GM21360 (cell line): ENCODE measurements around the gene SMAD7.

Source experiments
- ATAC-seq: cut with Tn5 transposase; IDR thresholded peaks from one replicate; pipeline ENCODE4 v1.9.1; 2021; ENCODE audit warnings: mild to moderate bottlenecking, moderate library complexity; ENCODE audit not compliant: unreplicated experiment

The SMAD7 gene

GRCh38 chr18:48946329-48946835 lies 4.4 kb downstream of the SMAD7 start:
- ATAC-seq = no peak

GRCh38 chr18:48945953-48946217 lies 4.9 kb downstream of the SMAD7 start:
- no peak for ATAC-seq

DNA sequence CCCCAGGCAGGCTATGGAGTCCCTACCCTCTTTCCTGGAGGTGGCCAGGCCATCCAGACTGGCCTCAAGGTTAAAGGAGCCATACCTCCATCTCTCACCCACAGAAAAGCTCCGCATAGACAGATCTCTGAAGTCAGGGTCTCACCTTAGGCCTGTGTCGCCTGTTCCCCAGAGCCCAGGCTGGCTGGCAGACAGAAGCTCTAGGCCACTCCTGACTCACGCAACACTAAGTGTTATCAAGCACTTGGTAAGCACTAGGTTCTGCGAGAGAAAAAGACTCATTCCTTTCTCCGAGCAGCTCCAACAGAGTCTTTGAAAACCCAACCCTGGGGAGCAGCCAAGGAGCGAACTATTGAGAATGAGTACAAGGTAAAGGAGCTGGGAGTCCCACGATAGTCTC lies 6.1 kb downstream of the SMAD7 start:
- no peak for ATAC-seq

- ATAC-seq = no peak
These were observed 6.8 kb downstream of the SMAD7 start for GRCh38 chr18:48943736-48944527.

- ATAC-seq = no peak
These were observed 7.4 kb downstream of the SMAD7 start for GRCh38 chr18:48943333-48943732.

- no peak for ATAC-seq
These were observed 8.1 kb downstream of the SMAD7 start for GRCh38 chr18:48942554-48943261.

DNA sequence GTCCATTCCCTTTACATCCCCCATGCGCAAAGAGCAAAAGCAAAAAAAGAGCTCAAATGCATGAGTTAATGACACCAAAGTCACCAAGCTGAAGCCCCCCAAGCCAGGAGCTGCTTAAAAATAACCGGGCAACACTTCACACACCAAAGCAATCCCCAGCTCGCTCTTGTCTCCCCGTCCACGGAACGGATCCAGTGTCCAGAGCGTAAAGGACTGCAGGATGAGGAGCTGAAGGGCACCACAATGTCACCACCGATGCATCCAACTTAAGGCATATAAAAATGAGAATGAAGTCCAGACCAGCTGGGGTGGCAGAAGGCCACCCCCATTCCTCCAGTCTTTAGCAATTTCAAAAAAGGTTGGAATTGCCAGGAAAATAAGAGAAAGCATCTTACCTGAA lies 8.7 kb downstream of the SMAD7 start:
- no peak for ATAC-seq

- no peak for ATAC-seq
These were observed 9.1 kb downstream of the SMAD7 start for GRCh38 chr18:48941672-48942071.

- ATAC-seq = peak; percentile 56
These were observed 9.7 kb downstream of the SMAD7 start for GRCh38 chr18:48940854-48941611.

DNA sequence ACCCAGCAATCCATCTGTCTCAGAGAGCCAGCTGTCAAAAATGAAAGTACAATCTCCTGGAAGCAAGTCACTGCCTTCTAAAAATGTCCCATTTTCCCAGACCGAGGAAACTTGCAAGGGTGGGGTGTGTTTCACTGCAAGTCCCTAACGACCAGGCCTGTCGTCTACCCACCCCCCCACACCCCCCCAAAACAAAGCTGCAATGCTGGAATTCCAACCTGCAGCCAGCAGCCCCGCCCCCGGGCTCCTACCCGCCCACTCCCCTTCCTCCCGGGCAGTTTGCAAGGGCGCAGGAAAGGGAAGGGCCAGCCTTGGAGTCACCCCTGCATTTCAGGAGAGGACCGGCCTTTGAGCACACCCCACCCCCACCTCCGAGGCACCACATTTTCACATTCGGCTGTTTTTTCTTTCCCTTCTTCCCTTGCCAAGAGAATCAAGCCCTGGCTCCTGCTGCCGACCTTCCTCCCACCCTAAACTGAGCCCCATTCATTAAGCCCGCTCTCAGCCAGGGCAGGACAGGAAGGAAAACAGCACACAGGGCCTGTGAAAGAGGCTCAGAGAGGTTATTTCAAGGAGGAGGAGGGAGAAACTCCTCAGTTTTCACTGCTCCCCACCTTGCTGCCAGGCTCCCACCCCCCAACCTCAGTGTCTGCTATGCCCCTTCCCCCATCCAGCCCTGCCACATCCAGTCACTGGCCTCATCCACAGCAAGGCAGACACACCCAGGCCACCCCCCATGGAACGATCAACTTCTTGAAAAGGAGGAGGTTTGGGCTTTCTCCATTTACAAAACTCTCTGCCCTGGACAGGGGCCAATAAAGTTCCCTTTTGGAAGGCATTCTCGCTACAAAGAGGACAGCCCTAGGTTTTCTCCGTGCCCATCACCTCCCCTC lies 11.3 kb downstream of the SMAD7 start:
- ATAC-seq = no peak

GRCh38 chr18:48938827-48939204 lies 11.9 kb downstream of the SMAD7 start:
- no peak for ATAC-seq

DNA sequence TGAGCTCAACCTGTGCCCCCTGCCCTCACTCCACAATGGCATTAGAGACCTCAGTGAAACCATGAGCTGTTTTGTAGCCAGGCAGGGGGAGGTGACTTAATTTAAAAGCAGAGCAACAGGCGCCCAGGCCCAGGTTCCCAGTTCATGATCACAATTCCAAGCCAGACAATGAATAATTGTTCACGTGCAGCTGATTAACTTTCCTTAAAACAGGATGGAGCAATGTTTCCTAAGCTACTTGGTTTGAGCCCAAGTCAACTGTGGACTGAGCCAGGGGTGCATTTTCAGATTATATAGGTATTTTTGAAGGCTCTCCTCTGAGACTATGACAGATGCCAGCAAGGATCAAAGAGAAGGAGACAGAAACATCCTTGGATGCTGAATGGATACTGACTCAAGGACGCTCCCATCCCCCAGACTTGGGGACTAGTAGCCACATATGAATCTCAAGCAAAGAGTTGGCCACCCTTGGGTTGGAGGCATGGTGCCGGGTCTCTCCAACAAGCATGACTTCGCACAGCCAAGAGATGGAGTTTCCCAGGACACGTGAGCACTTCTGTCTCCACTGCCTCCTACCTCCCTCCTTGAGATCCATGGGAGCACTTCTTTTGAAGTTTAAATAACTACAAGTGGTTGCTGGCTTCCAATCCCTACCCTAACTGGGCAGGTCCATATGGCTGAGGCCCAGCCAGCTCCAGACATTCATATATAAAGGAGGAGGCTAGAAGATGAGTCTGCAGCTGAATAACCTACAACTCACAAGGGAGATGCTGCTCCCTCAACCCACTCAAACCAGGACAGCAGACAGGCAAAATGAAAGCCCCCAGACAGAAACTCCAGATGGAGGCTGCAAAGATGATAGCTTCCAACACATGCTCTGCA lies 12.7 kb downstream of the SMAD7 start:
- ATAC-seq = no peak

DNA sequence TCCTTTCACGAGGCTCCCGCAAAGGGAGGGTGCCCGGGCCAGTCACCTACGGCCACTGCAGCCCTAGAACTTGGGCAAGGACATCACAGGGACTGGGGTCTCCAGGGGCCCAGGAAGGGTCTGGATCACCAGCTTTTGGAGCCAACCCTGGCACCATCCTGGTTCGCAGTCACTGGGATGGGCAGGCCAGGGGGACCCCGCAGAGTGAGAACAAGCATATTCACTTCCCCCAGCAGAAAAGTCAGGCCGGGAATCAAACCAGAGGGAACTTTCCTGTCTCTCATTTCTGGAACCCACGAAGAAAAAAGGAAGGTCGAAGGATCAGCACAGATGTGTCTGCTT lies 15.4 kb downstream of the SMAD7 start:
- ATAC-seq = no peak

DNA sequence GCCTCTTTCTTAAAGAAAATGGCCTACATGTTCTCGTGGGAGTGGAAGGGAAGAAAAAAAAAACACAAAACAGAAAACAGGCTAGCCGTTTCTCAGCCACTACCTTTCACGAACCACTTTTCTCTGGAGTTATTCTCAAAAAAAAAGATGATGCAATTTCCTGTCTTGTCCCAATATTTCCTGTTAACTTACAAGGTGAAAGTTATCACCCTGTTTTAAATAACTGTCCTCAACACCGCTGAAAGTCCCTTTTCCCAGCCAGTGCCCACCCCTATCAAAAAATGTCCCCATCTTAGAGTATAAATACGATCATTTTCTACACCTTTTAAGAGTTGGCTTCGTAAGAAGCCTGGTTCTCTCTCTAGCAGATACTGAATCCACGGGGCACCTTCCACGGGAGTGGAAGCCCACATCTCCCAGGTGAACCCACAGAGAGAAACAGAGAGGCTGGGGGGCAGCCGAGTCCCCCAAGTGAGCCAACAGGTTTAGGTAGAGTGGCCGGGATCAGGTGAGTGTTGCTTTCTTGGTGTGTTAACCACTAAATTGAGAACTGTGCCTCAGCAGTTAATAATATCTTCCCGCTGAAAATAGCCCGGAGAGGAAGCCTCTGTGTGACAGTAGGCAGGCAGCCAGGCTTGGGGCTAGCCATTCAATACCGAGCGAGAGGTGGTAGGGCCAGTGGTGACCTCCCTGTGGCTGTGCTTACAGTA lies 15.9 kb downstream of the SMAD7 start:
- peak; percentile 42 for ATAC-seq

GRCh38 chr18:48934415-48934722 lies 16.4 kb downstream of the SMAD7 start:
- no peak for ATAC-seq

DNA sequence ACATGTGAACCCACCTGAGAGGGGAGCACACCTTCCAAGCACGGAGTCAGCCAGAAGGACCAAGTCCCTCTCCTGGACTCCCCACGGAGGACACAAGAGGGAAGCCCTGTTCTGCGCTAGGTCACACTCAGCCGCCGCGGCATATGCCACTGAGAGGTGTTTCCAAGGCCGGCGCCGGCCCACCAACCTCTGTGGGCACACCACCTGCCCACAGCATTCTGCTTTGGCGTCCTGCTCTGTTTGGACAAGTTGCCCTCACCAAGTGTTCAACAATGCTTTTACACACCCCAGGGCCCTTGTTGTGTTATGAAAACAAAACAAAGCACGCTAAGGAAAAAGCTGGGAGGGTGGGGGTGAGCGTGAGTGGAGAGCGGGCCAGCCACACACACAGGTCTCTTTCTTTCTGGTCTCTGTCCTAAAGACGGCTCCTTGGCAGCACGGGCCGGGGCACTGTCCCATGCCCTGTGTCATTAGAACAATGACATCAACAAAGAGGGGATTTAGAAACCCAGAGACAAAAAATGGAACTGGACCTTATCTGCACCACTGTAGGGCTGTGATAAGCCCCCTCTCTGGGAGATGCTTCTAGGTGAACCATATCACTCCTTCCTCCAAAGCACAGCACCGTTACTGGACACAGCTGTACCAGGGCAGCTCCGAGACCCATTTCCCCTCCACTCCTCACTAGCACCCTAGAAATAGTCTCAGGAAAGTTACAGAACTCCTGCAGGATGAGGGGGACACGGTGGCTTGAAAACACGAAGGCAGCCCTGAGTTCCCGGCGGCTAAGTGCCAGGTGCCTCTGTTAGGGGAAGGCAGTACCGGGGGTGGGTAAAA lies 17.0 kb downstream of the SMAD7 start:
- ATAC-seq = no peak

GRCh38 chr18:48932822-48933510 lies 17.8 kb downstream of the SMAD7 start:
- no peak for ATAC-seq

- no peak for ATAC-seq
These were observed 18.3 kb downstream of the SMAD7 start for GRCh38 chr18:48932462-48932818.
